ES-I3 (cell line): ENCODE measurements around the gene MAST2.

Experiments used
- H3K36me3 ChIP-seq: 2 replicates; pipeline ENCODE4 v1.6.1; 2013; ENCODE audit warnings: mild to moderate bottlenecking, low read length, control low read depth, moderate library complexity; ENCODE audit not compliant: insufficient read depth
- H3K4me1 ChIP-seq: 2 replicates; pipeline ENCODE4 v1.6.1; 2013; ENCODE audit warnings: mild to moderate bottlenecking, control low read depth, low read length; ENCODE audit not compliant: insufficient read depth
- H3K9ac ChIP-seq: 2 replicates; pipeline ENCODE4 v1.6.1; 2013; ENCODE audit warnings: low read depth, mild to moderate bottlenecking, low read length, moderate library complexity
- H3K9me3 ChIP-seq: 2 replicates; pipeline ENCODE4 v1.6.1; 2013; ENCODE audit warnings: mild to moderate bottlenecking, low read length, moderate library complexity; ENCODE audit not compliant: control insufficient read depth, insufficient read depth

The MAST2 gene

DNA sequence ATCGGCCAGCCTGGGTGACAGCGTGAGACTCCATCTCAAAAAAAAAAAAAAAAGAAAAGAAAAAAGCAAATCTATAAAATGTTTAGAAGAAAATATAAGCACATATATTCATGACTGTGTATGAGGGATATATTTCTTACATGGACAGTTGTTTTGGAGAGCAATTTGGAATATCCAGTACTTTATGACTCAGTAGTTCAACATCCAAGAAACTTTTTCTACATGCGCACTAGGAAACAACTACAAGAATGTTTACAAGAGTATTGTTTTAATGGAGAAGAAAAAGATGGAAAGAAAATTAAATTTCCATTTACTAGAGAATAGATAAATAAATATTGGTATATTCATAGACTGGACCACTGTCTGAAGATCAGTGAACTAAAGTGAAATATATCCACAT lies 77.5 kb downstream of the MAST2 start:
- Histone ChIP-seq H3K4me1 (no peaks in the 10 kb centered on the region), H3K9me3 (no peaks in the 10 kb centered on the region), H3K9ac (no peak overlapping the region), H3K36me3 (no peaks in the 10 kb centered on the region)

- Histone ChIP-seq H3K36me3 (no peaks in the 10 kb centered on the region), H3K9me3 (no peaks in the 10 kb centered on the region), H3K4me1 (no peaks in the 10 kb centered on the region), H3K9ac (no peak overlapping the region)
These were observed 80.2 kb downstream of the MAST2 start for GRCh38 chr1:45883658-45884057.

DNA sequence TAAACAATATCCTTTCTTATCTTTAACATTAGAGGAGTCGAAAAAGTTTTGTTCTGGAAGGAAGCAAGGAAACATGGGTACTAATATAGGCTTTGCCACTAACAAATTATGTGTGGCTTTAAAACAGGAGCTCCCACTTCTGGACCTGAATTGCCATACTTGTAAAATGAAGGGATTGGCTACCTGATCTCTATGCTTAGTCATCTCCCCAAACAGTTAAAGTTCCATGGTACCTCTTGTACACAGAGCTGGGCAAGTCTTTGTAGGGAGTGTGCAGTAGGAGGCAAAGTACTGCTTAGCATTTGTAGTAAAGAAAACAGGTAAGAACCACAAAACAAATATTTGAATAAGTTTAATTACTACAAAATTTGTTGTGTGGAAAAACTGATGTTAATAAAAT lies 81.3 kb downstream of the MAST2 start:
- Histone ChIP-seq H3K9me3 (no peaks in the 10 kb centered on the region), H3K36me3 (no peaks in the 10 kb centered on the region), H3K9ac (no peak overlapping the region), H3K4me1 (no peaks in the 10 kb centered on the region)

DNA sequence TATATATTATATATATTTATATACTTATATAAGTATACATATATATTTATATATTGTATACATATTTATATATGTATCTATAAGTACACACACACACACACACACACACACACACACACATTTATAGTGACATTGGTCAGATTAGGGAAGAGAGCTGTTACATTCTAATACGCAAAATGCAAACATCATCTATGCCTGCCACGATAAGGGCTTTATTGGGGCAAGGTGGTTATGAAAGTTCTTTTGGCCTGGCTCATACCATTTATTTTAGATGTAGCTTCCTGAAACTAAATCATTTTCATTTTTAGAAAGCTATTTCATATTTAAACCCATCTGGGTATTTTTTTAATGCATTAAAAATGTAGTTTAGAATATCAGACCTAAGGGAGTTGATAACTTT lies 82.8 kb downstream of the MAST2 start:
- Histone ChIP-seq H3K9me3 (no peaks in the 10 kb centered on the region), H3K4me1 (no peaks in the 10 kb centered on the region), H3K9ac (no peak overlapping the region), H3K36me3 (no peaks in the 10 kb centered on the region)

DNA sequence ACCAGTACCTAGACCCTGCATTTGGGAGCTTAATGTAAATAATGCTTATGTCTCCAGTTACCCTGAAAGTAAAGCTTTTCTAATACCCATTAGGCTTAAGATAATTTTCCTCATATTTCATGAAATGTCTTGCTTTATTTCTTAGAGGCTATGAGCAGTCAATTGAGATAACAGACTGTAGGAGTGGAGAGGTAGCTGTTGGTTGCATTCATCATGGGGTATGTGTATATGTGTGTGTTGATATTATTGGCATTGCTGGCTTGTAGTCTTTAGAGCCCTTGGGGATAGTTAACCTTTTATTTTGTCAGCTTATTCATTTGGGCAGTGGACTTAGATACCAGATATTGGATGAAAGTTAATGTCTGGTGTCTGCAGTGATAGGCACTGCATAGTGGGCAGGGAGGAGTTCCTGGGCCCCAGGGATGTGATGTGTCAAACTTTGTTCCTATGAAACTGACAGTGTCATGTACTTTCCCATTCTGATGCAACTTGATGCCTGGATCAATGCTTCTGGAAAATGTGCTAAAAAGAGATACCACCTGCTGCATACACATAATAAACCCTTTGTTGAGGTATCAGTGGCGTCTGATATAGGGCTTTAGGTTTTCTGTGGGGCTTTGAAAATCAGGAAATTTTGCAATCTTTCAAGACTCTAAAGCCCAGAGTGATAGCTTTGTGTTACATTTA lies 83.9 kb downstream of the MAST2 start:
- H3K9me3 ChIP-seq = no peaks in the 10 kb centered on the region
- H3K4me1 ChIP-seq = no peaks in the 10 kb centered on the region
- no peak overlapping the region for H3K9ac ChIP-seq
- H3K36me3 ChIP-seq = no peaks in the 10 kb centered on the region

DNA sequence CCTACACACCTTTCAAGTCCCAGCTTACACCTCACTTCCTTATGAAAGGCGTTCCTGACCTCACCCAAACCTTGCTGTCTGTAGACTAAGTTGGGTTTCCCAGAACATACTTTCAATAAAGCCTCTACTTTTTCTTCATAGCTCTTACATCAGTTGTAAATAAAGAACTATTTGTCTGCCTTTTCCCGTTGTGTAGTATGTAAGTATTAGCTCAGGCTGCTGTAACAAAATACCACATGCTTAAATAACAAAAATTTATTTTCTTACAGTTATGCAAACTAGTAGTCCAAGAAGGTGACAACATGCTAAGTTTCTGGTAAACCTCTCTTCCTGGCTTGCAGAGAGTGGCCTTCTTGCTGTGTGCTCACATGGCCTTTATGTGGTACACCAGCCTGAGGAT lies 86.7 kb downstream of the MAST2 start:
- Histone ChIP-seq H3K4me1 (no peaks in the 10 kb centered on the region), H3K9me3 (no peaks in the 10 kb centered on the region), H3K9ac (no peak overlapping the region), H3K36me3 (no peaks in the 10 kb centered on the region)

DNA sequence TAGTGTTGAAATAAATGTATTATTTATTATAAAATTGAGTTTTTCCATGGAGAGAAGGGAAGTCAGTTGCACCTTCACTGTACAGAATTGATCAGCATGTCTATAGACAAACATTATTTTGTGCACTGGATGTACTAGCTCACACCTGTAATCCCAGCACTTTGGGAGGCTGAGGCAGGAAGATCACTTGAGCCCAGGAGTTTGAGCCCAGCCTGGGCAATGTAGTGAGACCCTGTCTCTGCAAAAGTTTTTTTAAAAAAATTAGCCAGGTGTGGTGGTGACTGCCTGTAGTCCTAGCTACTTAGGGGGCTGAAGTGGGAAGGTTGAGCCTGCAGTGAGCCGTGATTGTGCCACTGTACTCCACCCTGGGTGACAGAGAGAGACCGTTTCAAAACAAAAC lies 87.7 kb downstream of the MAST2 start:
- Histone ChIP-seq H3K4me1 (no peaks in the 10 kb centered on the region), H3K9me3 (no peaks in the 10 kb centered on the region), H3K36me3 (no peaks in the 10 kb centered on the region), H3K9ac (no peak overlapping the region)

- no peaks in the 10 kb centered on the region for H3K4me1 ChIP-seq
- no peaks in the 10 kb centered on the region for H3K9me3 ChIP-seq
- no peaks in the 10 kb centered on the region for H3K36me3 ChIP-seq
- no peak overlapping the region for H3K9ac ChIP-seq
These were observed 88.8 kb downstream of the MAST2 start for GRCh38 chr1:45892068-45892785.

DNA sequence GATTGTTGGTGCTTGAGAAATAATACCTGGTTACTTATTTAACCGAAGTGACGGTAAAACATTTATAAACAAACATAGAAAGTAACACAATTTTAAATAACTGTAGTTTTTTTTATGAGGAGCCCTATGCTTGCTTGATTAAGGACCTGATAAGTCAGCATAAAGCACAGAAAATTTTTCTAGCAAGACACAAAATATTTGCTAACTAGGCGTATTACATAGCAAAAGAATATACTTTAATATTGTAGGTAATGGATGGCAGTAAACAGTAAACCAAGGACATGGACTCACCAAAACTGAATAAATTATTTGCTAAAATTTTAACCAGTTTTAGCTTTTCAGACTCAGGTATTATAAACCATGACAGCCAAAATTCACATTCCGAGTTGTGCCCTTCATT lies 90.9 kb downstream of the MAST2 start:
- Histone ChIP-seq H3K9me3 (no peaks in the 10 kb centered on the region), H3K36me3 (no peaks in the 10 kb centered on the region), H3K9ac (no peak overlapping the region), H3K4me1 (no peaks in the 10 kb centered on the region)

DNA sequence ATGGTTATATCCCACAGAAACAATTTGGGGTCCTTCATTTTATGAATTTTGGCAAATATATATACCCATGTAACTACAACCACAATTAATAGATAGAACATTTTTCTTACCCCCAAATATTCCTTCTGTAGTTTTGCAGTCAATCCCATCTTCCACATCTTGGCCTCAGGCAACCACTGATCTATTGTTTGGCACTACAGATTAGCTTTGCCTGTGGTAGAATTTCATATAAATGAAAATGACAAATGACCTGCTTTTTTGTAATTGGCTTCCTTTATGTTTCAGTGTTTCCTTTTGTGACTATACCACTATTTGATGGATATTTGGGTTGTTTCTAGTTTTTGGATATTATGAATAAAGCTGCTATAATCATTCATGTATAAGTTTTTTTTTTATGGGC lies 91.5 kb downstream of the MAST2 start:
- no peak overlapping the region for H3K9ac ChIP-seq
- H3K9me3 ChIP-seq = no peaks in the 10 kb centered on the region
- H3K4me1 ChIP-seq = no peaks in the 10 kb centered on the region
- H3K36me3 ChIP-seq = no peaks in the 10 kb centered on the region

DNA sequence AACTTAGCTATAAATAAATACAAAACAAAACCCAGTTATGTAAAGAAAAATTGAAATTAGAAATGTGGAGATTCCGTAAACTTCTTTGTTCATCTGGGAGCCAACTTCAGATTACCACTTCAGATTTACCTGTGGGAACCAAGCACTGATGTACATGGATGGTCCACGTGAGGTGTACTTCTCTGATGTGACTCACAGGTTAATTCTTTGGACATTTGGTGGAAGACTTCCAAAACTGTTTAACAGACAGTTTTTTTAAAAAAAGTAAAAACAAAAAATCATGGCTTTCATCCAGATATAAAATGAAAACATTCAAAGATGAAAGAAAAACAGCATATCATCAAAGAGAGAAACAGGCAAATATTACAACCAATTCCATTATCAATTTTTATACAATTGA lies 92.0 kb downstream of the MAST2 start:
- H3K9ac ChIP-seq = no peak overlapping the region
- H3K9me3 ChIP-seq = no peaks in the 10 kb centered on the region
- H3K4me1 ChIP-seq = no peaks in the 10 kb centered on the region
- H3K36me3 ChIP-seq = no peaks in the 10 kb centered on the region

- no peak overlapping the region for H3K9ac ChIP-seq
- H3K4me1 ChIP-seq = peaks cover 7% of the 10 kb centered on the region; the same call in 1 of the 2 replicates
- no peaks in the 10 kb centered on the region for H3K36me3 ChIP-seq
- H3K9me3 ChIP-seq = no peaks in the 10 kb centered on the region
These were observed 103.5 kb downstream of the MAST2 start for GRCh38 chr1:45906883-45907282.

GRCh38 chr1:45908611-45909140 lies 105.3 kb downstream of the MAST2 start:
- H3K9me3 ChIP-seq = no peaks in the 10 kb centered on the region
- H3K36me3 ChIP-seq = no peaks in the 10 kb centered on the region
- H3K9ac ChIP-seq = no peak overlapping the region
- H3K4me1 ChIP-seq = peaks cover 18% of the 10 kb centered on the region

DNA sequence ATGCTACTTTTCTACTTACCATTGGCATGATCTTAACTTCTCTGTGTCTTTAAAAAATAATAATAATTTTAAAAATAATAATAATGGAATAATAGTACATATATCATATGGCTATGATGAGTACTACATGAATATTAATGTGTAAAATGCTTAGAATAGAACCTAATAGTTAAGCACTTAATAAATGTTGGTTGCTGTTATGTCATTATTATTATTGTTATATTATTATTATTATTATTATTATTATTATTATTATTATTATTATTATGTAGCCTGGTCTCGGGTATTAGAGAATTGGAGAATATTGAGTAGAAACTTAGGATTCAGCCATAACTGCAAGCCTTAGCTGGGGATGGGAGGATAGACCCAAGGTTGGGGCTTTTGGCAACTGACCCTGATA lies 108.2 kb downstream of the MAST2 start:
- peaks cover 21% of the 10 kb centered on the region for H3K4me1 ChIP-seq
- no peaks in the 10 kb centered on the region for H3K36me3 ChIP-seq

GRCh38 chr1:45913183-45913683 lies 109.8 kb downstream of the MAST2 start:
- peaks cover 2% of the 10 kb centered on the region; the same call in 1 of the 2 replicates for H3K9me3 ChIP-seq
- H3K9ac ChIP-seq = no peak overlapping the region
- no peaks in the 10 kb centered on the region for H3K36me3 ChIP-seq
- peaks cover 21% of the 10 kb centered on the region for H3K4me1 ChIP-seq

More for the DNA sequence above, 108.2 kb downstream of the MAST2 start:
- H3K9ac ChIP-seq = no peak overlapping the region
- no peaks in the 10 kb centered on the region for H3K9me3 ChIP-seq
